GM18951 (cell line): ENCODE results near the gene CAMK2D.

Experiments used
- POLR2A ChIP-seq: IDR thresholded peaks from 4 replicates; pipeline ENCODE4 v1.6.1; 2011; ENCODE audit warnings: mild to moderate bottlenecking; ENCODE audit not compliant: insufficient read length, insufficient read depth; ENCODE audit errors: extremely low read depth
- in situ Hi-C: fragments of 300-500 bp; cut with MboI; formaldehyde crosslinking; loops from one replicate; pipeline ENCODE4 v1.12.0; 2022; ENCODE audit warnings: low sequenced_read_pairs, mixed read lengths, inconsistent platforms; ENCODE audit not compliant: unreplicated experiment

The CAMK2D gene

DNA sequence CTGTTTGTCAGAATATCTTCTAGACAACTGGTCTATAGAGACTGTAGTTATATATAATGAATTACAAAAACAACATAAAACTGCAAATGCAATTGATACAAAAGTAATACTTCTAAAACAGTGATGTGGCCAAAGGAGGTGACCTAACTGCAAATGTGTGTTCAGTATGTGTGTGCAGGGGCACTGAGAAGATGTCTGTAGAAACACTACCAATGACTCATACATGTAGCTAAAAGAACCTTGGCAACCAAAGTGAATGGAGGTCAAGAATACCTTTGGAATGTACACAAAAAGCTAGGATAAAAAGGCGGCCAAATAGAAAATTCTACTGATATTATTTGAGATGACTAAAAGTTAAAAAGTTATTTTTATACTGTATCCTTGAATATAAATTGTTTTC is 261.8 kb downstream of the CAMK2D start:
- in situ Hi-C loops = no loop called here

DNA sequence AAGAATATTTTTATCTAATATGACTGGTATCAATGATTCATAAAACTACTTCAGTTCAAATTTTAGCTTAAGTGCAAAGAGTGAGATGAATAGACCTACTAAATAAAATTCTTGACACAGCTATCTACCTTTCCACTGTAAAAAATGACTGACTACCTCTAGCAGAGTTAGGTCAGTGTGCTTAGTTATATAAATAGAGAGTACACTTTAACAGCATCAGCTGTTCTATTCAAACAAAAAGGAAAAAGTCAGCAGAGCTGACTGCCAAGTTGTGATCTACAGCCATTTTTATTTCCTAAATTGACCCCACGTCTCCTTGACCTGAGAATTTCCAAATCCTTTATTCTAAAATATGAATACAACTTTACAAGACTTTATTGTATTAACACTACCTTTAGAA is 262.4 kb downstream of the CAMK2D start:
- TF ChIP-seq POLR2A = no peak
- in situ Hi-C loops = no loop called here

More for the DNA sequence above, 261.8 kb downstream of the CAMK2D start:
- no peak for TF ChIP-seq POLR2A

DNA sequence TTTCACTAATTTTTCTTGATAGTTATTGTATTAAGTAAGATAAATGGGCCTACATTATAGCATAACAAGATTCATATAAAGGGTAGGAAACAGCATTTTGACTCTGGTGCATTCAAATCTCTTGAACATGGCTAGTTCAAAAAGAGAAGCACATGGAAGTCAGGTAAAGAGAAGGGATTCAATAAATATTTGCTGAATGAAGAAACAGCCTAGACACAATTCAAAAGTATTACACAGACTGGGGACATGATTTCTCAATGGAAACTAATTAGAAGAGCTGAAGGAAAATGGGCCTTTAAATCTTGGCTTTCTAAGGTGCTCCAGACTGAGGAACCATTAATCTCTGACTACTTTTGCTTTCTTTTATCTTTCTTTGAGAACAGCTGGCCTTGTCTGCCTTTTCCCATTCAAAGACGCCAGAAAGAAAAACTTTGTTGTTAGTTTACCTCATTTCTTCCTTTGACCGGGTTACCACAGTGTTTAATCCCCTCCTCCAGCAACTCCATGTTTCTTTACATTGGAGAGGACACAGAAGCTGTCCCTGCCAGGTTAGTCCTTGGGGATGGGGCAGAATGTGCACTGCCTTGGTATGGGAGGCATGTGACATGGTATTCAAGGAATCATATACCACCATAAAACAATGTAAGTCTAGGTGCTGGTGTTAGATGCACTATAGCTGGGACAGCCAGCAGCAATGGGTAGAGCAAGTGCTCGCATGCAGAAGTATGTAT is 264.2 kb downstream of the CAMK2D start:
- in situ Hi-C loops = no loop called here
- no peak for TF ChIP-seq POLR2A

DNA sequence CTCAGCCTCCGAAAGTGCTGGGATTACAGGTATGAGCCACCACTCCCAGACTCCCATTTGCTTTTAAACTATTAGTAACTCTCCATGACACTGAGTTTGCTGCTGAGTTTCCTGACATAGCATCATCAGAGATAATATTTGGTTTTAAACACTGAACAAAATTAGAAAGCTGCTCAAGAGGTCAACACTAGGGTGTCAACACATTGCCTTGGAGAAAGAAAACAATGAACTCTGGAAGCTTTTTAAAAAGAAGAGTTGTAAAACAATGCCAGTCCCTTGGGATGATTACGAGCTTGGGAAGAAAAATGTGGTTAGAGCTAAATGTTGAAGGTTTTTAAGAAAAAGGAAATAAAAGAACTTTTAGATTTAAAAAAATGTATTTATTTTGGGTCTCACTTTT is 264.8 kb downstream of the CAMK2D start:
- in situ Hi-C loops = no loop called here
- no peak for TF ChIP-seq POLR2A

DNA sequence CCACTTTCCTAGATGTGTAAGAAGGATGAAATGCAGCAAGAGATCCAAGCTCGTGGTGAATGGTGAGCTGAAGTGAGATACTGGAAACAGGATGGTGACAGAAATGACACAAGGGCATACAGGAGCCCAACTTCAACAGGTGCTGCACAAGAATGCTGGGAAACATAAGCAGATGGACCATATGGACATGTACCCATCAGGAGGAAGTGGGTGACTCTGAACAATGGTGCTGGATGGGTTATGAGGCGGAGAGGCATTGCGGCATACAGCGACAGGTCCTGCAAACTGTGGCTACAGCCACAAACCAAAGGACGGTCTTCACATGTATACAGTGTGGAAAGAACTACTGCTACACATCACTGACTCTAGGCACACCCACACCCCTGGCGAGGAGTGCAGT is 265.7 kb downstream of the CAMK2D start:
- in situ Hi-C loops = no loop called here
- TF ChIP-seq POLR2A = no peak

DNA sequence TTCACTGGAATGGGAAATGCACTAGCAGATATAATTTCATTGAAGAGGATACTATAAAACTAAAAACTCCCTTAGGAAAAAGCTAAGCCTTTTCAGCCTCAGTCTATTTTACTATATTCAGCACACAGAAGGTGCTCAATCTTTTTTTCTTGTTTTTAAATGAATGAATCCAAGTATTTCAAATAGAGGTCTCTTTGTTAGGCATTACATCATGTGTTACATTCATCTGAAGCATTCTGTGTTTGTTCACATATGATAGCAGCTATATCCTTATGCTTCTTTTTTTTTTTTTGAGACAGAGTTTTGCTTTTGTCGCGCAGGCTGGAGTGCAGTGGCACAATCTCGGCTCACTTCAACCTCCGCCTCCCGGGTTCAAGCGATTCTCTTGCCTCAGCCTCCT is 278.4 kb downstream of the CAMK2D start:
- TF ChIP-seq POLR2A = no peak
- in situ Hi-C loops = no loop called here

DNA sequence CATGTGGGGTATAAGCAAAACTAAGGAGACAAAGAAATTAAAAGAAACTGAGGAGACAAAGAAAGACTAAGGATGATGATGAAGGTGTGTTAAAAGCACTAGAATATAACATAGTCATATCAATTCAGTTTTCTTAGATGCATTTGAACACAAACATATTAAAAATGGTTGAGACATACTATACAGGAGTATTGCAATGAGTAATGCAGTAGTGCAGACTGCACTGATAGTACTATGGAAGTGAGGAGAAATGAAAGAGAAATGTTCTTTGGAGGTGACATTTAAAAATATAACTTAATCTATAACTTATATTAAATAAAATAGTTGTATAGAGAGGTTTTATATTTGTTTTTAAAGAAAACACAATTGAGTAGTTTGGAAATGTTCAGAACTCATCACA is 279.2 kb downstream of the CAMK2D start:
- TF ChIP-seq POLR2A = no peak
- in situ Hi-C loops = no loop called here

DNA sequence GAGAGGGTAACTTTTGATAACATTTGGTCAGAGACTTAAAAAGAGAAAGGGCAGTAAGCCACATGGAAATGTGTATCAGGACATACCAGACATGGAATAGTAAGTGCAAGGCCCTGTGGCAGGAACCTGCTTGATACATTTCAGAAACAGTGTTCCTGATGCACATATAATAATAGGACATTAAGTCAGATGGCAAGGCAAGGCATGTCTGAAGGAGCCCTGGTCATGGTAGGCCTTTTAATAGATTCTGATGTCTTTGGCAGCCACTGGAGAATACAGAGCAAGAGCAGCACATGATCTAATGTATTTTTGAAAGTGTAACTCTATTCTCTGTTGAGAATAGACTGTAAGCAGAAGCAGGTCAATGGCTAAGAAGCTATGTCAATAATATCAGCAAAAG is 279.7 kb downstream of the CAMK2D start:
- in situ Hi-C loops = no loop called here
- no peak for TF ChIP-seq POLR2A

DNA sequence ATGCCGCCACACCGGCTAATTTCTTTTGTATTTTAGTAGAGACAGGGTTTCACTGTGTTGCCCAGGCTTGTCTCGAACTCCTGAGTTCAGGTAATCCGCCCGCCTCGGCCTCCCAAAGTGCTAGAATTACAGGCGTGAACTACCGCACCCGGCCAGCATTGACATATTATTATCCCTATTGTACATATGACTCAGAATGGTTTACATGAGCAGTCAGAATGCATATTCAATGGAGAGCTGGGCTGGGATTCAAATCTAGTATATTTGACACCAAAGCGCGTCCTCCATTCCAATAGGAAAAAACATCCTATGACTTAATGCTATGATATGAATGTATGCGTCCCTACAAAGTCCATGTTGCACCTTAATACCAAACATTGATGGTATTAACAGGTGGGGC is 281.4 kb downstream of the CAMK2D start:
- in situ Hi-C loops = no loop called here
- TF ChIP-seq POLR2A = no peak

DNA sequence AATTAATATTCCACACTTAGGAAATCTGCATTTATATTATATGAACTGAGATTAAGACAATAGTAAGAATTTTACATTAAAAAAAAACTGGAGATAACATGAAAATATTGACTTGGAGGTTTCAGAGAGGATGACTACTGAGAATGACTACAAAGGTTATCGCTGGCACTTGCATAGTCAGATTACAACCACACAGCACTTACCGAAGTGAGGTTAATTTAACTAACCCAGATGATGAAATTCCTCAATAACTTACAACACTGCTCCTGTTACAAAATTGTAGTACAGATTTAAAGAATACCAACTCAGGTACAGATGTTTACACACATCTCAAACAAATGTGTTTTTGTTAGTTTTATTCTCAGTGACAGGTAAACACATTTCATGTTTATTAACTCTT is 283.5 kb downstream of the CAMK2D start:
- TF ChIP-seq POLR2A = no peak
- in situ Hi-C loops = no loop called here

DNA sequence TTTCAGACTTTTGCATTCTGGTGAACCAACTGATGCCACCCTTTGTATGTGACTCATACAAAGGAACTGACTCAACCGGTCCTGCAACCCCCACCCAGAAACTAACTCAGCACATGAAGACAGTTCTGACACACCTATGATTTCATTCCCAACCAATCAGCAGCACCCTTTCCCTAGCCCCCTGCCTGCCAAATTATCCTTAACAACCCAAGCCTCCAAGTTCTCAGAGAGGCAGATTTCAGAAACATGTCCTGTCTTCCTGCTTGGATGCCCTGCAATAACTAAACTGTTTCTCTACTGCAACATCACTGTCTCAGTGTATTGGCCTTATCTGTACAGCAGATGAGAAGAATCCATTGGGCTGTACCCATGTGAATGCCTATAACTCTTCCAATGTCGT is 284.7 kb downstream of the CAMK2D start:
- no peak for TF ChIP-seq POLR2A
- in situ Hi-C loops = no loop called here

DNA sequence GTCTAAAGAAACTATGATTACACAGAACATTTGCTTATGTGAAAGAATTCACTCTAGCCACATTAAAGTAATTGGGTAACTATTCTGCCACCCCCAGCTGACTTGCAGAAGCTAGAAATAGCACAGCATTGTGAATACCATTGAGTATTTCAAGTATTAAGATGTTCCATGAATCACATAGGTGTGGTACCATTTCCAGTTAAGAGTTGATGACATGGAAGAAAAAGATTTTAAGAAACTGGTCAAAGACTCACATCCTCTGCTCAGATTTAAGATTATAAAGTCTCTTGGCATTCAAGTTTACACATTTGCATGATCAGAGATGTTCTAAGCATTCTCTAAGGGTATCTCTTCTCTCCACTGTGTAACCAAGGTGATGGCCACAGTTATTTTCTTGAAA is 287.5 kb downstream of the CAMK2D start:
- in situ Hi-C loops = no loop called here
- TF ChIP-seq POLR2A = no peak

DNA sequence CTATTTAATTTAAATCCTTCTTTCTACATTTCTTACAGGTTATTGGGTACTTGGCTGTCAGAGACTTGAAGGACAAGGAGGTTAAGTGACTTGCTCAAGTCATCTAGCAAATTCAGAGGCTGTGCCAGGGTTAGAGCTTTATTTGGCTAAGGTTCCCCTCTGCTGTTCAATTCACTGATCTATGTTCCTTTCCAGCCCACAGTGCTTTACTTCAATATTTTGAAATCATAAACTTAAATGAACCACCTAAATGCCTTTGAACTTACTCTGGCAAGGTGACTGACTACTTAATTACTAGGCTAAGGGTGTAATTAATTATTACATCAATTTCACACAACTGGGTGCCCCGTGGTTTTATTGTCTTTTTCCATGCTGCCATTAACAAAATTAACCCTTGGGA is 288.7 kb downstream of the CAMK2D start:
- TF ChIP-seq POLR2A = no peak
- in situ Hi-C loops = no loop called here

DNA sequence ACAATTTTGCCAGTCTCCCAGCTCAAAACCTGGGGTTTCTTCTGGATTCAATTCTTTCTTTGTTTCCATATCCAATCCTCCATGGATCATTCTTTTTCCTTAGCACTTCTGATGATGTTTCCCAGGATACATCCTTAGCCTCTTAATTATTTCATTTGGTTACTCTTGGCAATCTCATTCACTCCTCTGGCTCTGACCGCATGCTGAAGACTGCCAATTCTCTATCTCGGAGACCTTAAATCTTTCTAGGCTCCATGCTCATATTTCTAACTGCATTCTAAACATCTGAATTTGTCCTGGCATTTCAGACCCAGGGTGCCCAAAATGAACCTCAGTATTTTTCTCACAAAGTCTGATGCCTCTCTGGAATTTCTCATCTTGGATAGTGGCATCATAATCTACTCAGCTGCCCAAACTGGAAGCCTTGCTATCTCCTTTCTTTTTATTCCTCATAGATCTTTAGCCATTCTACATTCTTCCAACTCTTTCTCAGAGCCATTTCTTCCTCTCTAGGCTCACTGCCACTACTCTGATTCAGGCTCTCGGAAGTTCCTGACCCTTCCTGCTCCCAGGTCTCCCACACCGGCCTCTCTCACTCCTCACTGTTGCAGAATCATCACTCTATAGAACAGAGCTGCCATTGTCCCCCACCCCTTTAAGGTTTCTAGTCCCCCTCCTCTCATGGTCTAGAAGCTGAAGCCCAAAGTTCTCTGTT is 290.2 kb downstream of the CAMK2D start:
- in situ Hi-C loops = no loop called here
- no peak for TF ChIP-seq POLR2A
